Activated B cell treated with CpG ODN at 0.5 μM for 24 hours (primary cell): Measurements from ENCODE around the gene BCL2L15. TPM values are rescaled to one million over a fixed set of nuclear protein-coding genes. Genes with fewer than 3 reads are reported as not detected.

Source experiments
- ATAC-seq: fragments of 200-7000 bp; cut with Tn5 transposase; one replicate; pipeline ENCODE4 v1.10.0; 2021; ENCODE audit warnings: low read depth, mild to moderate bottlenecking, moderate library complexity
- CTCF ChIA-PET: fragments of 350-600 bp; sonication (Branson Sonifier 250); formaldehyde crosslinking; loops from one replicate; lab custom pipeline; 2021; ENCODE audit warnings: antibody characterized with exemption; lab: Charles Lee
- POLR2A ChIA-PET: fragments of 350-600 bp; sonication (Branson Sonifier 250); formaldehyde crosslinking; loops from one replicate; lab custom pipeline; 2021; ENCODE audit warnings: antibody characterized with exemption; lab: Charles Lee
- DNase-seq: peaks from one replicate; pipeline ENCODE4 v3.0.0; 2022
- H3K27ac Mint-ChIP-seq: one replicate; pipeline ENCODE4 v1.8.0; 2020; ENCODE audit warnings: mixed read lengths
- H3K27me3 Mint-ChIP-seq: one replicate; pipeline ENCODE4 v1.8.0; 2021; ENCODE audit warnings: mixed read lengths
- H3K36me3 Mint-ChIP-seq: one replicate; pipeline ENCODE4 v1.8.0; 2021; ENCODE audit warnings: low read depth, mixed read lengths
- H3K4me1 Mint-ChIP-seq: one replicate; pipeline ENCODE4 v1.8.0; 2021; ENCODE audit warnings: mixed read lengths
- H3K4me3 Mint-ChIP-seq: one replicate; pipeline ENCODE4 v1.8.0; 2020; ENCODE audit warnings: mild to moderate bottlenecking, mixed read lengths
- H3K9me3 Mint-ChIP-seq: one replicate; pipeline ENCODE4 v1.8.0; 2020; ENCODE audit warnings: mixed read lengths
- intact Hi-C: fragments of 100-400 bp; cut with micrococcal nuclease; formaldehyde crosslinking; loops from one replicate; pipeline ENCODE4 v1.15.1; 2024
- total RNA-seq: library from RNA; stranded (reverse); gene quantifications from 2 replicates; pipeline ENCODE4 v1.2.3, GENCODE V29; 2022
- TF ChIP-seq, protein P1 (sequence below): fragments of 200-600 bp; IDR thresholded peaks from one replicate; pipeline ENCODE4 v1.8.0; 2022; ENCODE audit warnings: antibody characterized with exemption, mild to moderate bottlenecking

BCL2L15 gene
- total RNA-seq, 1 donor from 2014 or later, result 3.7 TPM

DNA sequence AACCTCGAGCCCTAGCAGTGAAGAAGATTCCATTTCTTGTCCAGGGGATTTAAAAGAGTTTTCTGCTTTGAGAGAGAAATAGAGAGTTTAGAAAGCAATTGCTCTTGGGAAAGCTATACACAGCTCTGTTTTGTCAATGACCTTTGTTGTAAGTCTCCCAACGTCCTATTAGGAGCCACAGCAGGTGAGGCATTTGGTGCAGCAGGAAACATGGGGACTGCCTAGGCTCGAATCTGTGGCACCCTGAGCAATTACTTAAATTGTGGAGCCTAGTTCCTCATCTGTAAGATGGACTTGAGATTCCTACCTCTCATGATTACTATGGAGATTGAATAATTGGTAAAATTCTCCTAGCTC is 25.9 kb upstream of the BCL2L15 start:
- H3K9me3 Mint-ChIP-seq, result no peaks in the 10 kb centered on the region
- intact Hi-C loops, result no loop called here
- no peaks in the 10 kb centered on the region for H3K27me3 Mint-ChIP-seq
- H3K27ac Mint-ChIP-seq, result no peak overlapping the region
- DNase-seq (no peak), ATAC-seq (no peak)
- TF ChIP-seq, protein P1, sequence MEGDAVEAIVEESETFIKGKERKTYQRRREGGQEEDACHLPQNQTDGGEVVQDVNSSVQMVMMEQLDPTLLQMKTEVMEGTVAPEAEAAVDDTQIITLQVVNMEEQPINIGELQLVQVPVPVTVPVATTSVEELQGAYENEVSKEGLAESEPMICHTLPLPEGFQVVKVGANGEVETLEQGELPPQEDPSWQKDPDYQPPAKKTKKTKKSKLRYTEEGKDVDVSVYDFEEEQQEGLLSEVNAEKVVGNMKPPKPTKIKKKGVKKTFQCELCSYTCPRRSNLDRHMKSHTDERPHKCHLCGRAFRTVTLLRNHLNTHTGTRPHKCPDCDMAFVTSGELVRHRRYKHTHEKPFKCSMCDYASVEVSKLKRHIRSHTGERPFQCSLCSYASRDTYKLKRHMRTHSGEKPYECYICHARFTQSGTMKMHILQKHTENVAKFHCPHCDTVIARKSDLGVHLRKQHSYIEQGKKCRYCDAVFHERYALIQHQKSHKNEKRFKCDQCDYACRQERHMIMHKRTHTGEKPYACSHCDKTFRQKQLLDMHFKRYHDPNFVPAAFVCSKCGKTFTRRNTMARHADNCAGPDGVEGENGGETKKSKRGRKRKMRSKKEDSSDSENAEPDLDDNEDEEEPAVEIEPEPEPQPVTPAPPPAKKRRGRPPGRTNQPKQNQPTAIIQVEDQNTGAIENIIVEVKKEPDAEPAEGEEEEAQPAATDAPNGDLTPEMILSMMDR, result no peak
- POLR2A ChIA-PET, result interaction anchor here (1.5 kb wide), 1 partner anchor 16 kb away, joined by 4 read pairs; the partner anchor contains the start of gene HIPK1
- no peak overlapping the region for H3K4me3 Mint-ChIP-seq
- H3K36me3 Mint-ChIP-seq, result peaks cover 30% of the 10 kb centered on the region
- CTCF ChIA-PET, result interaction anchor here (1.5 kb wide), 1 partner anchor 78 kb away, joined by 3 read pairs; no protein-coding TSS in a partner anchor
- H3K4me1 Mint-ChIP-seq, result no peaks in the 10 kb centered on the region

DNA sequence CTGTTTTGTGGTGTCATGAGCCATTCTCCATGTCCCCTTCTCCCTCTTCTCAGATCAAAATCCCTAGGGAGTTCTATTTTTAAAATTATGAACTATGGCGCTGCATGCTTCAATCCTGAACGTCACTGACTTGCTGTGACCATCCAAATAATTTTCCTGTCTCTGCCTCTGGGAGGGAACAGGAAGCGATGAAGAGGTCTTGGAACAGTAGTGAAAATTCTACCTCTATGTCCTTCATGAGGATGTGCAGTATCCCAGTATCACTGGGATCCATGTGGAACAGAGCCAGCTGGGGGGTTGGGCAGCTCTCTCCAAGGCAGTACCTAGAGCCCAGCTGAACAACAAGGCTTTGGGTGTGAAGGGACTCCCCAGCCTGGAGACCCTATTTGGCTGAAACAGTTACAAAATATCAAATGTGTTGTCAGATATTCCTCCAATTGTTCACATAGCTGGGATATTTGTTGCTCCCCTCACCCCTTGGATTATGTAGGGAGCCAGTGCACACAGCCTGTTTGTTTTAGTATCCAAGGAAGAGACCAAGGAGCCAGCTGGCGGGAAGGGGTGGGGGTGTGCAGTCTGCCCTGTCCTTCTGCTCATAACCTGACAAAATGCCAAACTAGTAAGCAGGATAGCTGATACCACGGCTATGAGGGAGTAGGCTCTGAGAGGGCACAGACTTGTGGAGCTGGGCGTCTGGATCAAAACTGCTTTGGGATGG is 25.4 kb upstream of the BCL2L15 start:
- no peak overlapping the region for H3K4me3 Mint-ChIP-seq
- TF ChIP-seq, protein P1, result no peak
- no peaks in the 10 kb centered on the region for H3K9me3 Mint-ChIP-seq
- ATAC-seq (no peak), DNase-seq (no peak)
- H3K27ac Mint-ChIP-seq, result no peak overlapping the region
- CTCF ChIA-PET, result interaction anchor here (1.5 kb wide), 1 partner anchor 77 kb away, joined by 3 read pairs; no protein-coding TSS in a partner anchor
- intact Hi-C loops, result no loop called here
- H3K4me1 Mint-ChIP-seq, result no peaks in the 10 kb centered on the region
- no peaks in the 10 kb centered on the region for H3K27me3 Mint-ChIP-seq
- POLR2A ChIA-PET, result interaction anchor here (1.5 kb wide), 1 partner anchor 16 kb away, joined by 4 read pairs; the partner anchor contains the start of gene HIPK1
- peaks cover 35% of the 10 kb centered on the region for H3K36me3 Mint-ChIP-seq

DNA sequence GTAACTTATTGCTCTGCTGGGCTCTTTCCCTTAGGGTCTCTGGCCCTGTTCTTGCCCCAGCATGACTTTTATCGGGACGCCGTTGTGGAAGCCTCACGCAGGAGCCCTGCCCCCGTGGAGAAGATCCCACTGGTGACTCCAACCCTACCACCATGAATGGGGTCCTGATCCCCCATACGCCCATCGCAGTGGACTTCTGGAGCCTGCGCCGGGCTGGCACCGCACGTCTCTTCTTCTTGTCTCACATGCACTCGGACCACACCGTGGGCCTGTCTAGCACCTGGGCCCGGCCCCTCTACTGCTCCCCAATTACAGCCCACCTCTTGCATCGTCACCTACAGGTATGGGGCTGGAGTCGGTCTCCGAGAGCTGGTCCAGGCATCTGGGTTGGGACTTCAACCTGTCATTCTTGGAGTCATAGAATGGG is 18.1 kb upstream of the BCL2L15 start:
- Mint-ChIP-seq H3K27me3 (no peaks in the 10 kb centered on the region), H3K4me3 (peak overlapping the region; percentile 94), H3K4me1 (peaks cover 51% of the 10 kb centered on the region), H3K9me3 (no peaks in the 10 kb centered on the region), H3K27ac (peak overlapping the region; percentile 95), H3K36me3 (peaks cover 61% of the 10 kb centered on the region)
- no peak for ATAC-seq
- intact Hi-C loops, result loop anchor here (1.0 to 10.0 kb wide), 9 partner anchors 24 to 1511 kb away; partner anchors contain the start of genes BCAS2, CSDE1, CTTNBP2NL and HIPK1
- POLR2A ChIA-PET, result interaction anchor here (0.6 to 5.2 kb wide), 8 partner anchors 24 to 99 kb away, joined by 3 to 127 read pairs (median 8); partner anchors contain the start of genes HIPK1 and RSBN1
- TF ChIP-seq, protein P1, result no peak
- DNase-seq, result no peak
- CTCF ChIA-PET, result interaction anchor here (1.1 to 3.8 kb wide), 4 partner anchors 21 to 71 kb away, joined by 3 to 43 read pairs (median 24); partner anchors contain the start of gene HIPK1

DNA sequence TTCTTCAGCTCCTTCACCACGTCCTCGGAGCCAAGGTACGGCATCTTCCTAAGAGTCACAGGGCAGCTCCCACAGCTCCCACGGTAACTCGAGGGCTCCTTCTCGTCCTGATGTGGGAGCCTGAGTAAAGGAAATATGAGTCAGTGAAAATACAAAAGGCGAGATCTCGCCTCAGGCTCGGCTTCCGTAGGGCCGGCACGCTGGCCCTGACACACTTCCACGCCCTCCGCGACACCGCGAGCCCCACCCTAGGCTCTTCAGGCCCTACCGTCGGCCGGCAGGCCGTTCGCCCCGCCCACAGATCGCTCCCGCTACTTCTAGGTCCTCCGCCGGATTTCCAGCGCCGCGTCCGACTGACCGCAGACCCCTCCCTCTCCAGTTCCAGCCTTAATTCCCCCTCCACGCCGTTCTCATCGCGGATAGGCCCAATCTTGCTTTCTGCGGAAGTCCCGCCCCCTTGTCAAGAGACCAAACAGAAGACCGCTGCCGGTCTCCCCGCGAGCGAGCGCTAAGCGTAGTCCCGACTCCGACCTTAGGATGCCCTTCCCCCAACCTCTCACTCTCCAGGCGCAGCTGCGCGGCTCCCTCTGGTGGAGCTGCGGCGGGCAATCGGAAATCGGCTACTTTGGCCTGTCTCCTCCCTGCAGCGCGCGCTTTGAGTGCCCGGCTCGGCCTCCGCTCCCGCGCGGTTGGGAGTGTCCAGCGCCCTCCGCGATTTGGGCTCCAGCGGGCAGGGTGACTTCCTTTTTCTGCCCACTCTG is 17.5 kb upstream of the BCL2L15 start, which contains the start of the genes AP4B1 and DCLRE1B:
TSS of gene AP4B1 (minus strand) at position 126 of the 761 bp plus-strand sequence. CDS start at position 44, 82 bp downstream.
TSS of gene DCLRE1B (plus strand) at position 653 of the 761 bp plus-strand sequence. CDS start 261 bp downstream, outside the sequence.
- Mint-ChIP-seq H3K9me3 (no peaks in the 10 kb centered on the region), H3K36me3 (peaks cover 61% of the 10 kb centered on the region), H3K27ac (peak within 1 kb of the TSS; percentile 95), H3K27me3 (no peaks in the 10 kb centered on the region), H3K4me3 (peak within 1 kb of the TSS; percentile 94), H3K4me1 (peaks cover 51% of the 10 kb centered on the region)
- peak; percentile 89 for DNase-seq
- peak; percentile 91 for ATAC-seq
- TF ChIP-seq, protein P1, result no peak
- intact Hi-C loops, result loop anchor here (1.0 to 10.0 kb wide), 10 partner anchors 24 to 1510 kb away; partner anchors contain the start of genes BCAS2, CSDE1, CTTNBP2NL and HIPK1
- ChIA-PET POLR2A (interaction anchor here (0.7 to 5.2 kb wide), 12 partner anchors 25 to 145 kb away, joined by 3 to 127 read pairs (median 8); partner anchors contain the start of genes HIPK1, PHTF1 and RSBN1), CTCF (interaction anchor here (1.0 to 3.8 kb wide), 9 partner anchors 22 to 70 kb away, joined by 3 to 43 read pairs (median 4); partner anchors contain the start of gene HIPK1)
